ENCODE data around the gene GLRA3. TPM values are rescaled to one million over a fixed set of nuclear protein-coding genes. Genes with fewer than 3 reads are reported as not detected.
"Not testable (repeated sequence)": the region's sequence is repeated elsewhere in the genome, so short reads cannot be mapped to it uniquely, and the experiment has no call there.

Gene GLRA3
- total RNA-seq, 4 donors from 2014 or later = 0.04 TPM; not detected in 3

DNA sequence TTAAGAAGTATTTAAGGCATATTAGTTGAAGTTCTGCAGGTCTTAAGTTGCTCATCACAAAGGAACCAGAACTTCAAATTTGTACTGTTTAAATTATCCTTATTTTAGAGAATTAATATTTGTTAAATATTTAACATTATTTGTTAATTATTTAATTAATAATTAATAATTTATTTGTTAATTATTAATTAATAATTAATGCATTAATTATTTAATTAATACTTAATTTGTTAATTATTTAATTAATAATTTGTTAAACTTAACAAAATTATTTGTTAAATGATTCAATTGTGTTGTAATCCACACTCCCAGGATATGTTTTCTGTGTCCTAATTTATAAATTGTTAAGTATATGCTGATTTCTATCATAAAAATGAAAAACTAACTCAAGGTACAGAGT lies 129.4 kb downstream of the GLRA3 start:
- TF ChIP-seq POLR2A (IDR thresholded peaks at IDR 0.05) = no peak
- TF ChIP-seq, protein P1, sequence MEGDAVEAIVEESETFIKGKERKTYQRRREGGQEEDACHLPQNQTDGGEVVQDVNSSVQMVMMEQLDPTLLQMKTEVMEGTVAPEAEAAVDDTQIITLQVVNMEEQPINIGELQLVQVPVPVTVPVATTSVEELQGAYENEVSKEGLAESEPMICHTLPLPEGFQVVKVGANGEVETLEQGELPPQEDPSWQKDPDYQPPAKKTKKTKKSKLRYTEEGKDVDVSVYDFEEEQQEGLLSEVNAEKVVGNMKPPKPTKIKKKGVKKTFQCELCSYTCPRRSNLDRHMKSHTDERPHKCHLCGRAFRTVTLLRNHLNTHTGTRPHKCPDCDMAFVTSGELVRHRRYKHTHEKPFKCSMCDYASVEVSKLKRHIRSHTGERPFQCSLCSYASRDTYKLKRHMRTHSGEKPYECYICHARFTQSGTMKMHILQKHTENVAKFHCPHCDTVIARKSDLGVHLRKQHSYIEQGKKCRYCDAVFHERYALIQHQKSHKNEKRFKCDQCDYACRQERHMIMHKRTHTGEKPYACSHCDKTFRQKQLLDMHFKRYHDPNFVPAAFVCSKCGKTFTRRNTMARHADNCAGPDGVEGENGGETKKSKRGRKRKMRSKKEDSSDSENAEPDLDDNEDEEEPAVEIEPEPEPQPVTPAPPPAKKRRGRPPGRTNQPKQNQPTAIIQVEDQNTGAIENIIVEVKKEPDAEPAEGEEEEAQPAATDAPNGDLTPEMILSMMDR (IDR thresholded peaks at IDR 0.05) = no peak
- H3K4me3 ChIP-seq (ENCODE audit: low read depth, poor library complexity, severe bottlenecking) = no peak overlapping the region
- intact Hi-C loops (cut with DNase I; ENCODE audit: low total_unique reads) = loop anchor here (10.0 kb wide), 1 partner anchor 335 kb away; no protein-coding TSS in a partner anchor
- DNase-seq (ENCODE audit: low spot score in 2 of 2) = no peak

DNA sequence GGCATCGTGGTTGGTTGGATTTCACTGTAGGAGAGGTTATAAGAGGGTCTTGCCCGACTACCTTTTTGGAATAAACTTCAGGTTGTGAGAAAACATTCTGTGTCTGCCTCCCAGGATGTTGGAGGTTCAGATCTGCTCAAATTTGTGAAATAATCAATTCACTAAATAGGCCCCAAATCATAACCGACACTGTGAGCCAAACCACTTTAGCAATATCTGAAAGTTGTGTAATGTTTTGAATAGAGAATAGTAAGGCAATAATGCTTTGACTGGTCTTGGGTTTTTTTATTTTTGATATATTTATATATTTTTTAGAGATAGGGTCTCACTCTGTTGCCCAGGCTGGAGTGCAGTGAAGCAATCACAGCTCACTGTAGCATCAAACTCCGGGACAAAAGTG lies 131.2 kb downstream of the GLRA3 start:
- intact Hi-C loops (cut with DNase I; ENCODE audit: low total_unique reads) = no loop called here
- no peak overlapping the region for H3K4me3 ChIP-seq (ENCODE audit: low read depth, poor library complexity, severe bottlenecking)
- TF ChIP-seq, protein P1 (IDR thresholded peaks at IDR 0.05) = no peak
- TF ChIP-seq POLR2A (IDR thresholded peaks at IDR 0.05) = no peak
- WGBS, 2 donors = 49 to 50% methylated on average over 4 of the region's 4 CpGs
- no peak for DNase-seq (ENCODE audit: low spot score in 2 of 2)

DNA sequence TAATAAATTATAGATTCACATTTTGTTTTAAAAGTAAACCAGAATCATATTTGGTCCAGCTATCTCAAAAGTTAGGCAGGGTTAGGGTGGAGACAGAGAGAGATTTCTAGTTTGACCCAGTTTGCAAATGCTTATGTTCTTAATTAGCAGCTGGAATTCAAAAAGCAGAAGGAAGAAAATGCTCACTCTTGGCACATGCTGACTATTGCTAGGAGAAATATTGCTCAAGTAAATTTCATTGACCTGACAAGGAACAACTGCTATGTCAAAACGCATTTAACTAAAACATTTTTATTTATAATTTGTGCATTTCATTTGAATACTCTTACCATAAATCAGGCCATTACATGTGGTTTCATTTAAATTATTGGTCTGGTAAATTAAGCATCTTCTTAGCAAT lies 131.8 kb downstream of the GLRA3 start:
- peak in 1 of 2 donors; percentile 42 for DNase-seq (ENCODE audit: low spot score in 2 of 2)
- WGBS, 2 donors = 10 to 18% methylated on average over 1 of the region's 1 CpG
- TF ChIP-seq, protein P1 (IDR thresholded peaks at IDR 0.05) = no peak
- TF ChIP-seq POLR2A (IDR thresholded peaks at IDR 0.05) = no peak
- no peak overlapping the region for H3K4me3 ChIP-seq (ENCODE audit: low read depth, poor library complexity, severe bottlenecking)
- intact Hi-C loops (cut with DNase I; ENCODE audit: low total_unique reads) = no loop called here

- DNase-seq (ENCODE audit: low spot score in 2 of 2) = no peak
- H3K4me3 ChIP-seq (ENCODE audit: low read depth, poor library complexity, severe bottlenecking) = no peak overlapping the region
- intact Hi-C loops (cut with DNase I; ENCODE audit: low total_unique reads) = no loop called here
- TF ChIP-seq, protein P1 (IDR thresholded peaks at IDR 0.05) = no peak
- TF ChIP-seq POLR2A (IDR thresholded peaks at IDR 0.05) = no peak
Measured at GRCh38 chr4:174696657-174697056, 132.4 kb downstream of the GLRA3 start.

GRCh38 chr4:174691876-174692275 lies 137.2 kb downstream of the GLRA3 start:
- H3K4me3 ChIP-seq (ENCODE audit: low read depth, poor library complexity, severe bottlenecking); intact Hi-C loops (cut with DNase I; ENCODE audit: low total_unique reads); DNase-seq (ENCODE audit: low spot score in 2 of 2): not testable (repeated sequence)
- WGBS, 2 donors = 87 to 95% methylated on average over 11 to 21 of the region's 24 CpGs

- intact Hi-C loops (cut with DNase I; ENCODE audit: low total_unique reads) = no loop called here
- H3K4me3 ChIP-seq (ENCODE audit: low read depth, poor library complexity, severe bottlenecking) = no peak overlapping the region
- TF ChIP-seq POLR2A (IDR thresholded peaks at IDR 0.05) = no peak
- TF ChIP-seq, protein P1 (IDR thresholded peaks at IDR 0.05) = no peak
- 92 to 96% methylated on average over 1 of the region's 1 CpG for WGBS, 2 donors
- no peak for DNase-seq (ENCODE audit: low spot score in 2 of 2)
Measured at GRCh38 chr4:174690665-174691064, 138.4 kb downstream of the GLRA3 start.

Data from lower leg skin (tissue), 4 donors.